K562 (cell line): ENCODE data around the gene LY6G5B. TPM values are rescaled to one million over a fixed set of nuclear protein-coding genes. Genes with fewer than 3 reads are reported as not detected.
A peak's percentile ranks its signal among the peaks of the same experiment; 100 is the strongest.

Experiments used
- ATAC-seq: fragments of 200-7000 bp; cut with Tn5 transposase; 3 replicates; pipeline ENCODE4 v1.9.1; 2020; ENCODE audit warnings: moderate library complexity
- BruUV-seq: library from RNA; stranded (reverse); fragments of 400-500 nt; replicated peaks from 2 replicates; lab custom pipeline; 2021; lab: Mats Ljungman, UMichigan
- CTCF ChIA-PET: fragments of 300-600 bp; formaldehyde crosslinking; extraction: SDS; loops from one replicate; lab custom pipeline; 2021; ENCODE audit warnings: low intra/inter-chr PET ratio; lab: Yijun Ruan, JAX
- POLR2A ChIA-PET: fragments of 300-600, 350-650 bp; sonication (Branson Sonifier 250); formaldehyde crosslinking; extraction: SDS; loops from one replicate; lab custom pipeline; 2021; ENCODE audit warnings: antibody characterized with exemption, inconsistent platforms; lab: Yijun Ruan, JAX
- DNase-seq, 4 experiments: peaks; one replicate each; pipeline versions ENCODE4 v3.0.0 to v3.0.0-alpha.2; 2011 to 2018; ENCODE audit warnings: low spot score in 3 of 4, mixed read lengths in 3 of 4; ENCODE audit errors: extremely low read depth in 1 of 4
- FAIRE-seq: peaks from 2 replicates; lab custom pipeline; 2011; peaks lifted over from hg19 to GRCh38; lab: Jason Lieb, UNC
- H2AFZ ChIP-seq: 2 replicates; pipeline ENCODE4 v1.6.0; 2011; ENCODE audit warnings: low read depth, low read length, control low read depth, inconsistent platforms
- H3K27ac ChIP-seq: fragments of 200-600 bp; 3 replicates; pipeline ENCODE4 v1.8.0; 2011; ENCODE audit warnings: low read depth, mild to moderate bottlenecking, control low read depth, inconsistent platforms, low read length, moderate library complexity, mixed read lengths; ENCODE audit errors: extremely low read depth
- H3K27me3 ChIP-seq, 2 experiments: fragments of 300-600 bp in 1 of 2; 2 replicates in 1 of 2; 3 replicates in 1 of 2; pipeline versions ENCODE4 v1.6.0 to v1.8.0; 2011; ENCODE audit warnings: inconsistent platforms in 2 of 2, low read length in 2 of 2, mild to moderate bottlenecking in 1 of 2, mixed read lengths in 1 of 2, moderate library complexity in 1 of 2; ENCODE audit not compliant: control insufficient read depth in 2 of 2, insufficient read depth in 2 of 2
- H3K36me3 ChIP-seq: fragments of 300-600 bp; 3 replicates; pipeline ENCODE4 v1.8.0; 2011; ENCODE audit warnings: mild to moderate bottlenecking, low read length, inconsistent platforms; ENCODE audit not compliant: control insufficient read depth, insufficient read depth
- H3K4me1 ChIP-seq, 2 experiments: fragments of 200-600 bp in 1 of 2; replicated peaks in 1 of 2; 2 replicates in 1 of 2; 3 replicates in 1 of 2; pipeline versions ENCODE4 v1.5.1 to v1.8.0; 2011; ENCODE audit warnings: inconsistent platforms in 2 of 2, low read length in 2 of 2, mild to moderate bottlenecking in 1 of 2, mixed read lengths in 1 of 2, moderate library complexity in 1 of 2; ENCODE audit not compliant: control insufficient read depth in 2 of 2, insufficient read depth in 2 of 2
- H3K4me2 ChIP-seq: 2 replicates; pipeline ENCODE4 v1.6.1; 2011; ENCODE audit warnings: low read length, control low read depth, inconsistent platforms, mixed read lengths; ENCODE audit not compliant: insufficient read depth
- H3K4me3 ChIP-seq: fragments of 200-600 bp; sonication (generic), shearing (Covaris generic); 2 replicates; pipeline ENCODE4 v1.5.1; 2016; ENCODE audit warnings: control low read depth, inconsistent platforms
- H3K79me2 ChIP-seq: fragments of 200-600 bp; 3 replicates; pipeline ENCODE4 v1.8.0; 2011; ENCODE audit warnings: low read length, inconsistent platforms; ENCODE audit not compliant: control insufficient read depth, insufficient read depth
- H3K9ac ChIP-seq, 2 experiments: 2 replicates each; pipeline versions ENCODE4 v1.6.0 to v1.6.1; 2011; ENCODE audit warnings: low read depth in 2 of 2, low read length in 2 of 2, control low read depth in 1 of 2, inconsistent platforms in 1 of 2, mild to moderate bottlenecking in 1 of 2, mixed read lengths in 1 of 2; ENCODE audit not compliant: insufficient read depth in 1 of 2
- H3K9me1 ChIP-seq: one replicate; pipeline ENCODE4 v1.6.0; 2011; ENCODE audit warnings: inconsistent platforms, mild to moderate bottlenecking, low read length, moderate library complexity; ENCODE audit not compliant: control insufficient read depth, insufficient read depth
- H3K9me3 ChIP-seq: replicated peaks from 2 replicates; pipeline ENCODE4 v1.5.1; 2011; ENCODE audit warnings: low read depth, low read length, inconsistent platforms; ENCODE audit not compliant: control insufficient read depth, insufficient read depth
- H4K20me1 ChIP-seq: replicated peaks from 2 replicates; pipeline ENCODE4 v1.6.1; 2011; ENCODE audit warnings: low read length, inconsistent platforms, mixed read lengths; ENCODE audit not compliant: control insufficient read depth, insufficient read depth
- ELF4 ChIP-seq: fragments of 450-650 bp; formaldehyde crosslinking; IDR thresholded peaks from 2 replicates; pipeline ENCODE4 v1.4.0; 2022; ENCODE audit warnings: missing genetic modification characterization
- HNRNPL ChIP-seq: fragments of 200-400 bp; formaldehyde crosslinking; IDR thresholded peaks from 2 replicates; pipeline ENCODE4 v1.6.1; 2017; ENCODE audit warnings: low read depth, mild to moderate bottlenecking, low read length
- MIER1 ChIP-seq: fragments of 450-650 bp; IDR thresholded peaks from 2 replicates; pipeline ENCODE4 v1.6.1; 2016; ENCODE audit warnings: antibody characterized with exemption, mild to moderate bottlenecking, low read depth
- POLR2A ChIP-seq: fragments of 450-650 bp; conservative IDR thresholded peaks from 2 replicates; pipeline ENCODE4 v1.6.1; 2016
- POLR2G ChIP-seq: fragments of 200-400 bp; formaldehyde crosslinking; IDR thresholded peaks from 2 replicates; pipeline ENCODE4 v1.6.1; 2017; ENCODE audit warnings: low read depth, mild to moderate bottlenecking, antibody characterized with exemption, low read length, moderate library complexity
- RBFOX2 ChIP-seq: fragments of 200-400 bp; formaldehyde crosslinking; IDR thresholded peaks from 2 replicates; pipeline ENCODE4 v1.6.1; 2017; ENCODE audit warnings: low read depth, mild to moderate bottlenecking, low read length, moderate library complexity
- SMARCB1 ChIP-seq: IDR thresholded peaks from 2 replicates; pipeline ENCODE4 v1.6.1; 2011; ENCODE audit warnings: improper control_type of control experiment, low read depth; ENCODE audit not compliant: insufficient read length
- SRF ChIP-seq, 2 experiments: fragments of 250-450, 450-650 bp in 1 of 2; sonication (Bioruptor Pico) in 1 of 2; sonication (generic) in 1 of 2; formaldehyde crosslinking; IDR thresholded peaks; 2 replicates each; pipeline versions ENCODE4 v1.5.0 to v1.5.1; 2020 to 2022; ENCODE audit warnings: mild to moderate bottlenecking in 1 of 2, missing genetic modification reagents in 1 of 2
- TGIF2 ChIP-seq: sonication (generic); formaldehyde crosslinking; IDR thresholded peaks from 2 replicates; pipeline ENCODE4 v1.8.1; 2022; ENCODE audit warnings: mild to moderate bottlenecking, missing genetic modification reagents, moderate library complexity
- U2AF1 ChIP-seq: fragments of 200-400 bp; formaldehyde crosslinking; optimal IDR thresholded peaks from 2 replicates; pipeline ENCODE3; 2017; ENCODE audit warnings: mild to moderate bottlenecking, low read depth, low read length, moderate library complexity
- ZC3H4 ChIP-seq: sonication (generic); formaldehyde crosslinking; IDR thresholded peaks from 2 replicates; pipeline ENCODE4 v1.9.0; 2021; ENCODE audit warnings: missing genetic modification reagents, borderline replicate concordance
- ZNF274 ChIP-seq: IDR thresholded peaks from 2 replicates; pipeline ENCODE4 v1.6.1; 2011; ENCODE audit warnings: low read depth, mild to moderate bottlenecking, low read length, moderate library complexity, borderline replicate concordance
- ZNF3 ChIP-seq: fragments of 250-450 bp; sonication (Bioruptor Pico); IDR thresholded peaks from 2 replicates; pipeline ENCODE4 v1.5.0; 2021; ENCODE audit warnings: mild to moderate bottlenecking, moderate library complexity
- ZNF75A ChIP-seq: fragments of 450-650 bp; formaldehyde crosslinking; IDR thresholded peaks from 2 replicates; pipeline ENCODE4 v1.4.0; 2020; ENCODE audit warnings: mild to moderate bottlenecking
- WGBS: fragments of 100-300 bp; shearing (Covaris generic); methylation state at CpG from one replicate; pipeline ENCODE4 v1.1.6; 2016; ENCODE audit warnings: low coverage, mixed read lengths; ENCODE audit not compliant: insufficient coverage; ENCODE audit errors: missing lambda C conversion rate; 5-methylcytosine and 5-hydroxymethylcytosine counted together
- in situ Hi-C: fragments of 300-500 bp; cut with MboI; formaldehyde crosslinking; loops from 4 replicates; pipeline ENCODE4 v1.15.0; 2018; ENCODE audit warnings: inconsistent platforms, mixed read lengths
- intact Hi-C: fragments of 100-400 bp; cut with micrococcal nuclease; formaldehyde crosslinking; loops from 2 replicates; pipeline ENCODE4 v1.14.2; 2022
- polyA plus RNA-seq, 8 experiments: library from polyadenylated mRNA; depleted of rRNA in 4 of 8; stranded (reverse) in 5 of 8; unstranded in 3 of 8; fragments of >200 nt; fragmentation: Nextera tagmentation in 2 of 8; fragmentation: Illumina TruSeq in 1 of 8; extraction: Ambion mirVana in 2 of 8; extraction: Trizol in 1 of 8; gene quantifications; 2 replicates each; pipeline versions ENCODE4 v1.2.1 to v1.2.3, GENCODE V29; 2011 to 2014; ENCODE audit warnings: inconsistent platforms in 1 of 8, missing spikeins in 1 of 8
- total RNA-seq, 7 experiments: library from RNA; depleted of rRNA in 6 of 7; stranded (reverse); fragments of >200 nt in 6 of 7; fragmentation: Illumina TruSeq in 2 of 7; extraction: Trizol in 2 of 7; gene quantifications; 2 replicates each; pipeline versions ENCODE4 v1.2.1 to v1.2.3, GENCODE V29; 2011 to 2021; ENCODE audit warnings: low replicate concordance in 1 of 7
- TF ChIP-seq, protein P1 (sequence below): fragments of 250-450 bp; sonication (Bioruptor Pico); IDR thresholded peaks from 2 replicates; pipeline ENCODE4 v1.4.0; 2020; ENCODE audit warnings: borderline replicate concordance

The LY6G5B gene
- total and polyA plus RNA-seq, 9 of the 15 experiments (the other 6 are each of a cell fraction or from before 2014, with no cell fraction given): 6.0 to 27.0 (median 7.5) TPM

- no TSS peak for BruUV-seq
Measured at GRCh38 chr6:31634131-31634530, 35.6 kb upstream of the LY6G5B start.

DNA sequence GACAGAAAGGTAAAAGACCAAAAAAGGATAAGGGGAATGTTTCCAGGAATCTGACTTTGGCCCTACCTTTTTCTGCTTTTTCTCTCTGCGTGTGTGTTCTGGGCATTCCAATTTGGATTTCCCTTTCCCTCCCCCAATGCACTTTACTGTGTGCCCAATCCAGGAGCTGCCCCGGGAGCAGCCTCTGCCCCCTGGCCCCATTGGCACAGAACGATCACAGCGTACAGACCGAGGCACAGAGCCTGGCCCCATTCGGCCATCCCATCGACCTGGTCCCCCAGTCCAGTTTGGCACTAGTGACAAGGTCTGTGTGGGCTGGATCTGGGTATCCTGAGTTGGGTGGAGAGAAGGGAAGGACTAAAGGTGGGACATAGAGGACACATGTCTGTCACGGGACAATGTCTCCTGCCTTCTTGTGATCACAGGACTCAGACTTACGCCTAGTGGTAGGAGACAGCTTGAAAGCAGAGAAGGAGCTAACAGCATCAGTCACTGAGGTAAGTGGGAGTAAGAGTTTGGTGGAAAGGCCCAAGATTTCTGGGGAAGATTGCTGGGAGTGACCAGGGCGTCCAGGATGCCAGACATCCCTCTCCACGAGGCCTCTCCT is 34.7 kb upstream of the LY6G5B start:
- ChIA-PET CTCF (no interaction called here), POLR2A (interaction anchor here (0.6 to 14.8 kb wide), 7 partner anchors 9 to 103 kb away, joined by 3 to 274 read pairs (median 20); partner anchors contain the start of genes APOM, BAG6, GPANK1 and PRRC2A)
- 76% methylated on average over 11 of the region's 11 CpGs for WGBS
- Histone ChIP-seq H3K9ac (peak overlapping the region in 1 of 2 experiments; percentile 50; a peak in 2 of 4 replicates), H3K4me1 (peaks cover 3 to 27% of the 10 kb centered on the region in 2 experiments; a peak in 4 of 5 replicates), H3K4me2 (no peak overlapping the region), H3K4me3 (no peak overlapping the region), H3K79me2 (peaks cover 6% of the 10 kb centered on the region; the same call in 1 of the 3 replicates), H4K20me1 (peaks cover 27% of the 10 kb centered on the region), H2AFZ (no peak overlapping the region), H3K9me1 (no peaks in the 10 kb centered on the region), H3K9me3 (no peaks in the 10 kb centered on the region), H3K27me3 (no peaks in the 10 kb centered on the region), H3K27ac (no peak overlapping the region), H3K36me3 (peaks cover 98% of the 10 kb centered on the region)
- in situ Hi-C loops (no loop called here), intact Hi-C loops (no loop called here)
- ATAC-seq (no peak), FAIRE-seq (no peak), DNase-seq (no peak)
- BruUV-seq: no TSS peak
- TF ChIP-seq HNRNPL: no peak
- peak; percentile 47; the same call in 1 of the 2 replicates for TF ChIP-seq POLR2G
- TF ChIP-seq, protein P1, sequence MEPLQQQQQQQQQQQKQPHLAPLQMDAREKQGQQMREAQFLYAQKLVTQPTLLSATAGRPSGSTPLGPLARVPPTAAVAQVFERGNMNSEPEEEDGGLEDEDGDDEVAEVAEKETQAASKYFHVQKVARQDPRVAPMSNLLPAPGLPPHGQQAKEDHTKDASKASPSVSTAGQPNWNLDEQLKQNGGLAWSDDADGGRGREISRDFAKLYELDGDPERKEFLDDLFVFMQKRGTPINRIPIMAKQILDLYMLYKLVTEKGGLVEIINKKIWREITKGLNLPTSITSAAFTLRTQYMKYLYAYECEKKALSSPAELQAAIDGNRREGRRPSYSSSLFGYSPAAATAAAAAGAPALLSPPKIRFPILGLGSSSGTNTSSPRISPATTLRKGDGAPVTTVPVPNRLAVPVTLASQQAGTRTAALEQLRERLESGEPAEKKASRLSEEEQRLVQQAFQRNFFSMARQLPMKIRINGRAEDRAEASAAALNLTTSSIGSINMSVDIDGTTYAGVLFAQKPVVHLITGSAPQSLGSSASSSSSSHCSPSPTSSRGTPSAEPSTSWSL (CRISPR knock-in tag): no peak
- peak; percentile 26; the same call in 1 of the 2 replicates for TF ChIP-seq RBFOX2
- TF ChIP-seq POLR2A: 0 out of 2 replicates have a peak, but pooled peaks have one; percentile 14
- TF ChIP-seq ZC3H4: 0 out of 2 replicates have a peak, but pooled peaks have one; percentile 33
- no peak for TF ChIP-seq SRF (CRISPR knock-in tag; IDR thresholded peaks at IDR 0.05)
- TF ChIP-seq MIER1: no peak
- no peak for TF ChIP-seq SMARCB1
- no peak for TF ChIP-seq ZNF75A (CRISPR knock-in tag)
- TF ChIP-seq TGIF2 (CRISPR knock-in tag): 0 out of 2 replicates have a peak, but pooled peaks have one; percentile 20

More at GRCh38 chr6:31634131-31634530, 35.6 kb upstream of the LY6G5B start:
- H3K36me3 ChIP-seq: peaks cover 98% of the 10 kb centered on the region
- peaks cover 3 to 27% of the 10 kb centered on the region in 2 experiments; a peak in 4 of 5 replicates for H3K4me1 ChIP-seq
- TF ChIP-seq ZNF3 (CRISPR knock-in tag) (no peak), U2AF1 (no peak), ELF4 (CRISPR knock-in tag) (no peak), ZNF274 (no peak)
- TF ChIP-seq, all 486 proteins: peak for 0
- H3K9me1 ChIP-seq: no peaks in the 10 kb centered on the region
- no peak overlapping the region for H3K4me2 ChIP-seq
- in situ Hi-C loops (no loop called here), intact Hi-C loops (no loop called here)
- ATAC-seq (no peak), DNase-seq (no peak), FAIRE-seq (peak; percentile 35)
- H4K20me1 ChIP-seq: peaks cover 27% of the 10 kb centered on the region
- H3K9ac ChIP-seq: no peak overlapping the region
- no peak overlapping the region for H2AFZ ChIP-seq
- no peak overlapping the region for H3K27ac ChIP-seq
- POLR2A ChIA-PET: interaction anchor here (0.6 to 14.8 kb wide), 6 partner anchors 8 to 80 kb away, joined by 3 to 274 read pairs (median 48); partner anchors contain the start of genes APOM, BAG6, GPANK1 and PRRC2A
- WGBS: 87% methylated on average over 3 of the region's 3 CpGs
- H3K27me3 ChIP-seq: no peaks in the 10 kb centered on the region
- H3K9me3 ChIP-seq: no peaks in the 10 kb centered on the region
- no peak overlapping the region for H3K4me3 ChIP-seq
- CTCF ChIA-PET: no interaction called here
- peaks cover 7% of the 10 kb centered on the region; the same call in 1 of the 3 replicates for H3K79me2 ChIP-seq
